ENCODE results near the gene SWAP70. TPM values are rescaled to one million over a fixed set of nuclear protein-coding genes. Genes with fewer than 3 reads are reported as not detected.

The SWAP70 gene
- total RNA-seq, 3 donors from 2014 or later (not counting 1 experiment from before 2014, with no cell fraction given), result 11.8 to 14.0 (median 11.9) TPM

DNA sequence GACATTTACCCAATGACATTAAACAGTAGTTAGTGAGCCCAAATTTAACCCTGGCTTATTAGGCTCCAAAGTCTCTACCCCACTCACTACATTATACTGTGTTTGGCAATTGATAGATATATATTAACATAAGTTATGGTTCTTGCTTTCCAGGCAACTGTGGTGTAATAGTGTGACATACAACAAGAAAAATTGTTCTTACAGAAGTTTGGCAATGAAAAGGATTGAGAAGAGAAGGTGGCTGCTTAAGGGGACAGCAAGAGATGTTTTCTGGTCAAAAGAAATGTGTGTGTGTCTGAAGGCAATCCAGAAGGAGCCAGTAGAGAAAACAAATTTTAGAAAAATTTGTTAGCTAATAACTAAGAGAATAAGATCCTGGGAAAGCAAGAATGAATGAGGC is 132.4 kb downstream of the SWAP70 start:
- Mint-ChIP-seq H3K4me3 (no peak overlapping the region), H3K36me3 (no peaks in the 10 kb centered on the region), H3K4me1 (no peaks in the 10 kb centered on the region), H3K9me3 (no peaks in the 10 kb centered on the region), H3K27ac (no peak overlapping the region), H3K27me3 (ENCODE audit: low read depth in 2 of 2) (no peaks in the 10 kb centered on the region)
- Histone ChIP-seq H3K27me3 (ENCODE audit: control insufficient read depth, insufficient read depth, low read length) (no peaks in the 10 kb centered on the region), H3K27ac (ENCODE audit: low read length) (no peak overlapping the region), H3K36me3 (ENCODE audit: control insufficient read depth, insufficient read depth, low read length) (no peaks in the 10 kb centered on the region), H3K9me3 (ENCODE audit: control insufficient read depth, insufficient read depth, low read length) (no peaks in the 10 kb centered on the region), H3K4me3 (ENCODE audit: low read length) (no peak overlapping the region), H3K4me1 (ENCODE audit: control insufficient read depth, insufficient read depth, low read length) (no peaks in the 10 kb centered on the region)
- DNase-seq, result no peak
- TF ChIP-seq, protein P1, sequence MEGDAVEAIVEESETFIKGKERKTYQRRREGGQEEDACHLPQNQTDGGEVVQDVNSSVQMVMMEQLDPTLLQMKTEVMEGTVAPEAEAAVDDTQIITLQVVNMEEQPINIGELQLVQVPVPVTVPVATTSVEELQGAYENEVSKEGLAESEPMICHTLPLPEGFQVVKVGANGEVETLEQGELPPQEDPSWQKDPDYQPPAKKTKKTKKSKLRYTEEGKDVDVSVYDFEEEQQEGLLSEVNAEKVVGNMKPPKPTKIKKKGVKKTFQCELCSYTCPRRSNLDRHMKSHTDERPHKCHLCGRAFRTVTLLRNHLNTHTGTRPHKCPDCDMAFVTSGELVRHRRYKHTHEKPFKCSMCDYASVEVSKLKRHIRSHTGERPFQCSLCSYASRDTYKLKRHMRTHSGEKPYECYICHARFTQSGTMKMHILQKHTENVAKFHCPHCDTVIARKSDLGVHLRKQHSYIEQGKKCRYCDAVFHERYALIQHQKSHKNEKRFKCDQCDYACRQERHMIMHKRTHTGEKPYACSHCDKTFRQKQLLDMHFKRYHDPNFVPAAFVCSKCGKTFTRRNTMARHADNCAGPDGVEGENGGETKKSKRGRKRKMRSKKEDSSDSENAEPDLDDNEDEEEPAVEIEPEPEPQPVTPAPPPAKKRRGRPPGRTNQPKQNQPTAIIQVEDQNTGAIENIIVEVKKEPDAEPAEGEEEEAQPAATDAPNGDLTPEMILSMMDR (IDR thresholded peaks at IDR 0.05), result no peak
- intact Hi-C loops (cut with micrococcal nuclease), result no loop called here
- no peak for ATAC-seq

DNA sequence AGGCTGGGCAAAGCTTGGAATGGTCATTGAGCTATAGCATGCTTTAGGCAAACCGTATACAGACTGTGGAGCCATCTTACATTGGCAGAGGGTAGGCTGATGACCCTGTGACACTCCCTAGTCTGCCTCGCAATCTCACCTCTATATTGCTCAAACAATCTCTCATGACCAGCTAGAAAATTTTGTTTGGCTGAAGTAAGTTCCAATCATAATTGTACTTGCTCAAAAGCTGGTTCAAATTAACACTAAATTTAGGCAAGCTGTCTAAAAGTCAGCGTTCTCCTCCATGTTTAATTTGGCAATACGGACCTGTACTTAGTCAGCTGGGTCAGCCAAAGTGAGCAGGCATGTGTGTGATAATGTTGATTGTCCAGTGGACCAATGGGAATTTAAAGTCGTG is 133.0 kb downstream of the SWAP70 start:
- no peak for ATAC-seq
- Histone ChIP-seq H3K9me3 (ENCODE audit: control insufficient read depth, insufficient read depth, low read length) (no peaks in the 10 kb centered on the region), H3K27me3 (ENCODE audit: control insufficient read depth, insufficient read depth, low read length) (no peaks in the 10 kb centered on the region), H3K27ac (ENCODE audit: low read length) (no peak overlapping the region), H3K4me1 (ENCODE audit: control insufficient read depth, insufficient read depth, low read length) (no peaks in the 10 kb centered on the region), H3K36me3 (ENCODE audit: control insufficient read depth, insufficient read depth, low read length) (no peaks in the 10 kb centered on the region), H3K4me3 (ENCODE audit: low read length) (no peak overlapping the region)
- 93% methylated on average over 5 of the region's 5 CpGs for WGBS (ENCODE audit: insufficient coverage)
- Mint-ChIP-seq H3K27ac (no peak overlapping the region), H3K9me3 (no peaks in the 10 kb centered on the region), H3K4me1 (no peaks in the 10 kb centered on the region), H3K27me3 (ENCODE audit: low read depth in 2 of 2) (no peaks in the 10 kb centered on the region), H3K4me3 (no peak overlapping the region), H3K36me3 (no peaks in the 10 kb centered on the region)
- intact Hi-C loops (cut with micrococcal nuclease), result no loop called here
- no peak for DNase-seq
- TF ChIP-seq, protein P1 (IDR thresholded peaks at IDR 0.05), result no peak

DNA sequence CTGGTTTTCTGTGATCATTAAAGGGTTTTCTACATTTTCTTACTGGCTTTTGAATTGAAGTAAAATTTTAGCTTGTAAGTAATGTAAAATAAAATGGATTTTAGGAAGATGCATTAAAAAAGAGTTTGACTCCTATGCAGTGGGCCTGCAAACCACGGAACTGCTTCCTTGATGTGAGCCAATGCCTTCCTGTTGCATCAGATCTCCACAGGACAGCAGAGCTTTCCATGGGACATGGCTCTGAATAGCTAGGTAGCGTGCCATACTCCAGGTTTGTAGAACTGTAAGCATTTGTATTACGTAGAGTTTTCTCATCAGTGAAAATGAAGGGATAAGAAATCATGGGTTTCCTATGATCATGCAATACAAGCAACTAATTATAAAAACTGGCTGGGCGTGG is 133.4 kb downstream of the SWAP70 start:
- no peaks in the 10 kb centered on the region for H3K9me3 ChIP-seq (ENCODE audit: control insufficient read depth, insufficient read depth, low read length)
- H3K4me3 ChIP-seq (ENCODE audit: low read length), result no peak overlapping the region
- no peaks in the 10 kb centered on the region for H3K27me3 Mint-ChIP-seq (ENCODE audit: low read depth in 2 of 2)
- H3K27ac ChIP-seq (ENCODE audit: low read length), result no peak overlapping the region
- no peaks in the 10 kb centered on the region for H3K27me3 ChIP-seq (ENCODE audit: control insufficient read depth, insufficient read depth, low read length)
- no peaks in the 10 kb centered on the region for H3K4me1 ChIP-seq (ENCODE audit: control insufficient read depth, insufficient read depth, low read length)
- ATAC-seq (no peak), DNase-seq (no peak)
- H3K4me1 Mint-ChIP-seq, result no peaks in the 10 kb centered on the region
- TF ChIP-seq, protein P1 (IDR thresholded peaks at IDR 0.05), result no peak
- no peaks in the 10 kb centered on the region for H3K36me3 Mint-ChIP-seq
- intact Hi-C loops (cut with micrococcal nuclease), result no loop called here
- 92% methylated on average over 4 of the region's 4 CpGs for WGBS (ENCODE audit: insufficient coverage)
- no peaks in the 10 kb centered on the region for H3K36me3 ChIP-seq (ENCODE audit: control insufficient read depth, insufficient read depth, low read length)
- no peaks in the 10 kb centered on the region for H3K9me3 Mint-ChIP-seq
- no peak overlapping the region for H3K27ac Mint-ChIP-seq
- no peak overlapping the region for H3K4me3 Mint-ChIP-seq

DNA sequence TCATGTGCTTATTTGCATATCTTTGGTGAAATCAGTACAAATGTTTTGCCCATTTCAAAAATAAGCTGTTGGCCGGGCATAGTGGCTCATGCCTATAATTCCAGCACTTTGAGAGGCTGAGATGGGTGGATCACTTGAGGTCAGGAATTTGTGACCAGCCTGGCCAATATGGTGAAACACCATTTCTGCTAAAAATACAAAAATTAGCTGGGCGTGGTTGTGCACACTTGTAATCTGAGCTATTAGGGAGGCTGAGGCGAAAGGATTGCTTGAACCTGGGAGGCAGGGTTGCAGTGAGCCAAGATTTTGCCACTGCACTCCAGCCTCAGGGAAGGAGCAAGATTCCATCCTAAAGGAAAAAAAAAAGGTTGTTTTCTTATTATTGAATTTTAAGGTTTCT is 136.0 kb downstream of the SWAP70 start:
- intact Hi-C loops (cut with micrococcal nuclease), result no loop called here
- no peak overlapping the region for H3K27ac Mint-ChIP-seq
- Histone ChIP-seq H3K27ac (ENCODE audit: low read length) (no peak overlapping the region), H3K9me3 (ENCODE audit: control insufficient read depth, insufficient read depth, low read length) (no peaks in the 10 kb centered on the region), H3K4me3 (ENCODE audit: low read length) (no peak overlapping the region), H3K27me3 (ENCODE audit: control insufficient read depth, insufficient read depth, low read length) (no peaks in the 10 kb centered on the region), H3K4me1 (ENCODE audit: control insufficient read depth, insufficient read depth, low read length) (no peaks in the 10 kb centered on the region), H3K36me3 (ENCODE audit: control insufficient read depth, insufficient read depth, low read length) (no peaks in the 10 kb centered on the region)
- no peaks in the 10 kb centered on the region for H3K4me1 Mint-ChIP-seq
- 100% methylated on average over 3 of the region's 3 CpGs for WGBS (ENCODE audit: insufficient coverage)
- H3K9me3 Mint-ChIP-seq, result no peaks in the 10 kb centered on the region
- H3K27me3 Mint-ChIP-seq (ENCODE audit: low read depth in 2 of 2), result no peaks in the 10 kb centered on the region
- no peaks in the 10 kb centered on the region for H3K36me3 Mint-ChIP-seq
- TF ChIP-seq, protein P1 (IDR thresholded peaks at IDR 0.05), result no peak
- H3K4me3 Mint-ChIP-seq, result no peak overlapping the region
- DNase-seq (no peak), ATAC-seq (no peak)

Data from natural killer cell (primary cell).